Natural killer cell (primary cell): ENCODE data around the gene FMNL3. TPM values are rescaled to one million over a fixed set of nuclear protein-coding genes. Genes with fewer than 3 reads are reported as not detected.
A peak's percentile ranks its signal among the peaks of the same experiment; 100 is the strongest.

ENCODE experiments used
- ATAC-seq, 3 donors: fragments of 150-1000 bp in 2 of 3; fragments of 200-7000 bp in 1 of 3; cut with Tn5 transposase; 1 replicate in 1 of 3; 2 replicates in 2 of 3; pipeline ENCODE4 v1.10.0; 2021; ENCODE audit warnings: mild to moderate bottlenecking in 2 of 3, moderate library complexity in 2 of 3
- DNase-seq, 2 donors: peaks; one replicate each; pipeline versions ENCODE4 v3.0.0 to v3.0.0-alpha.2; 2013 to 2021; ENCODE audit warnings: mixed read lengths in 1 of 2
- H3K27ac ChIP-seq: one replicate; pipeline ENCODE4 v1.5.1; 2013; ENCODE audit warnings: mild to moderate bottlenecking, low read length
- H3K27me3 ChIP-seq: one replicate; pipeline ENCODE4 v1.6.1; 2013; ENCODE audit warnings: low read length; ENCODE audit not compliant: control insufficient read depth, insufficient read depth
- H3K36me3 ChIP-seq: one replicate; pipeline ENCODE4 v1.6.1; 2013; ENCODE audit warnings: low read length; ENCODE audit not compliant: control insufficient read depth, insufficient read depth
- H3K4me1 ChIP-seq: one replicate; pipeline ENCODE4 v1.6.1; 2013; ENCODE audit warnings: low read length; ENCODE audit not compliant: control insufficient read depth, insufficient read depth
- H3K4me3 ChIP-seq: one replicate; pipeline ENCODE4 v1.5.1; 2013; ENCODE audit warnings: low read length
- H3K9me3 ChIP-seq: one replicate; pipeline ENCODE4 v1.6.1; 2013; ENCODE audit warnings: low read length; ENCODE audit not compliant: control insufficient read depth, insufficient read depth
- H3K27ac Mint-ChIP-seq, 2 donors: one replicate each; pipeline ENCODE4 v1.8.0; 2022; ENCODE audit warnings: mild to moderate bottlenecking in 2 of 2, mixed read lengths in 2 of 2, moderate library complexity in 1 of 2
- H3K27me3 Mint-ChIP-seq, 2 donors: one replicate each; pipeline ENCODE4 v1.8.0; 2022; ENCODE audit warnings: low read depth in 2 of 2, mixed read lengths in 2 of 2
- H3K36me3 Mint-ChIP-seq: one replicate; pipeline ENCODE4 v1.8.0; 2022; ENCODE audit warnings: mixed read lengths
- H3K4me1 Mint-ChIP-seq, 2 donors: one replicate each; pipeline ENCODE4 v1.8.0; 2022; ENCODE audit warnings: mixed read lengths in 2 of 2
- H3K4me3 Mint-ChIP-seq: one replicate; pipeline ENCODE4 v1.8.0; 2022; ENCODE audit warnings: mild to moderate bottlenecking, moderate library complexity, mixed read lengths
- H3K9me3 Mint-ChIP-seq, 2 donors: one replicate each; pipeline ENCODE4 v1.8.0; 2022; ENCODE audit warnings: mixed read lengths in 2 of 2
- WGBS: methylation state at CpG from one replicate; pipeline ENCODE4 v1.1.7; 2013; ENCODE audit warnings: missing lambda C conversion rate; ENCODE audit not compliant: insufficient coverage; 5-methylcytosine and 5-hydroxymethylcytosine counted together
- intact Hi-C: fragments of 100-400 bp; cut with micrococcal nuclease; formaldehyde crosslinking; loops from one replicate; pipeline ENCODE4 v1.14.2; 2022
- total RNA-seq, 4 donors: library from RNA; stranded (reverse); fragments of 120-200 nt in 1 of 4; gene quantifications; one replicate each; pipeline versions ENCODE4 v1.2.3 to v1.2.4, GENCODE V29; 2013 to 2022
- TF ChIP-seq, protein P1 (sequence below): fragments of 200-600 bp; IDR thresholded peaks from one replicate; pipeline ENCODE4 v1.8.0; 2022; ENCODE audit warnings: antibody characterized with exemption

The FMNL3 gene
- total RNA-seq, 3 donors from 2014 or later (not counting 1 experiment from before 2014, with no cell fraction given) = 54.2 to 82.6 (median 58.7) TPM

DNA sequence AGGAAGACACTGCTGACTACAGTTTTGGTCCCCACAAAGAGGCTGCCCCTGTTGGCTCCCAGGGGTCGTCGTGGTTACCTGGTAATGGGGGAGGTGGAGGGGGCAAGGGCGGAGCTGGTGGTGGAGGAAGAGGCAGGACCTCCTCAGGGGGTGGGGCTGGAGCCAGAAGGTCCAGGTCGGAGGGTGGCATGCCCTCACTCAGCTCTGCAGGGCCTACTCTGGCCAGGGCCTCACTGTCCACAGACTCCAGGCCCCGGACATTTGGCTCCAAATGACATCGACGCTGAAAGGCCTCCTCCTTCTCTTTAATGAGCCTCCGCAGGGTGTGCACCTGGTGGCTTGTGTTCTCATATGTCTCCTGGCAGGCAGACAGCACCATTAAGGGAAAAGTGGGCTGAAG, 55.4 kb downstream of the FMNL3 start:
- peak overlapping the region in 1 of 2 donors; percentile 6 for H3K27ac Mint-ChIP-seq
- Histone ChIP-seq H3K36me3 (peaks cover 81% of the 10 kb centered on the region), H3K27ac (no peak overlapping the region)

DNA sequence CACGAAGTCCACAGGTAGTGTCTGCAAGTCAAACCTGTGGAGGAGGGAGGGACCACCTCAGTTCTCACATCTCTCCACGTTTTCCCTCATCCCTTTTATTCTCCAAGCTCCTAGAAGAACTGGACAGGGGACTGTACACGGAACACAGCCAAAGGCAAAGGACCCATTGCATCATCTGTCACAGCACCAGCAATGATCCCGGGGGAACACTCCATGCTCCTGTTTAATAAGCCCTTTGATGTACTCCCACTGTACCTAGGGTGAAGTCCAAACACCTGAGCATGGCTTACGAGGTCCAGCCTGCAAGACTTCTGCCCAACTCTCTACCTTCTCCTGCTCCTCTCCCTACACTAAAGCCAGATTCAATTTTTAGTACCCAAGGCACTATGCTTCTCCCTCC, 57.3 kb downstream of the FMNL3 start:
- Histone ChIP-seq H3K4me3 (no peak overlapping the region), H3K27ac (no peak overlapping the region), H3K27me3 (no peaks in the 10 kb centered on the region), H3K4me1 (peaks cover 6% of the 10 kb centered on the region), H3K36me3 (peaks cover 86% of the 10 kb centered on the region), H3K9me3 (no peaks in the 10 kb centered on the region)
- TF ChIP-seq, protein P1, sequence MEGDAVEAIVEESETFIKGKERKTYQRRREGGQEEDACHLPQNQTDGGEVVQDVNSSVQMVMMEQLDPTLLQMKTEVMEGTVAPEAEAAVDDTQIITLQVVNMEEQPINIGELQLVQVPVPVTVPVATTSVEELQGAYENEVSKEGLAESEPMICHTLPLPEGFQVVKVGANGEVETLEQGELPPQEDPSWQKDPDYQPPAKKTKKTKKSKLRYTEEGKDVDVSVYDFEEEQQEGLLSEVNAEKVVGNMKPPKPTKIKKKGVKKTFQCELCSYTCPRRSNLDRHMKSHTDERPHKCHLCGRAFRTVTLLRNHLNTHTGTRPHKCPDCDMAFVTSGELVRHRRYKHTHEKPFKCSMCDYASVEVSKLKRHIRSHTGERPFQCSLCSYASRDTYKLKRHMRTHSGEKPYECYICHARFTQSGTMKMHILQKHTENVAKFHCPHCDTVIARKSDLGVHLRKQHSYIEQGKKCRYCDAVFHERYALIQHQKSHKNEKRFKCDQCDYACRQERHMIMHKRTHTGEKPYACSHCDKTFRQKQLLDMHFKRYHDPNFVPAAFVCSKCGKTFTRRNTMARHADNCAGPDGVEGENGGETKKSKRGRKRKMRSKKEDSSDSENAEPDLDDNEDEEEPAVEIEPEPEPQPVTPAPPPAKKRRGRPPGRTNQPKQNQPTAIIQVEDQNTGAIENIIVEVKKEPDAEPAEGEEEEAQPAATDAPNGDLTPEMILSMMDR = no peak
- DNase-seq = no peak
- Mint-ChIP-seq H3K9me3 (no peaks in the 10 kb centered on the region), H3K27ac (no peak overlapping the region), H3K4me1 (peaks cover 22 to 38% of the 10 kb centered on the region in 2 donors), H3K27me3 (no peaks in the 10 kb centered on the region), H3K36me3 (peaks cover 8% of the 10 kb centered on the region), H3K4me3 (no peak overlapping the region)
- ATAC-seq = no peak
- intact Hi-C loops = no loop called here
- whole genome bisulfite sequencing = 87% methylated on average over 5 of the region's 5 CpGs

More for the DNA sequence above, 55.4 kb downstream of the FMNL3 start:
- no peak overlapping the region for H3K4me3 ChIP-seq
- Mint-ChIP-seq H3K36me3 (peaks cover 8% of the 10 kb centered on the region), H3K27me3 (no peaks in the 10 kb centered on the region), H3K4me1 (peaks cover 20 to 30% of the 10 kb centered on the region in 2 donors), H3K9me3 (no peaks in the 10 kb centered on the region), H3K4me3 (no peak overlapping the region)
- no peak for ATAC-seq
- 76% methylated on average over 8 of the region's 8 CpGs for WGBS
- no peaks in the 10 kb centered on the region for H3K4me1 ChIP-seq
- intact Hi-C loops = no loop called here
- no peaks in the 10 kb centered on the region for H3K27me3 ChIP-seq
- H3K9me3 ChIP-seq = no peaks in the 10 kb centered on the region
- DNase-seq = no peak
- TF ChIP-seq, protein P1 = no peak

DNA sequence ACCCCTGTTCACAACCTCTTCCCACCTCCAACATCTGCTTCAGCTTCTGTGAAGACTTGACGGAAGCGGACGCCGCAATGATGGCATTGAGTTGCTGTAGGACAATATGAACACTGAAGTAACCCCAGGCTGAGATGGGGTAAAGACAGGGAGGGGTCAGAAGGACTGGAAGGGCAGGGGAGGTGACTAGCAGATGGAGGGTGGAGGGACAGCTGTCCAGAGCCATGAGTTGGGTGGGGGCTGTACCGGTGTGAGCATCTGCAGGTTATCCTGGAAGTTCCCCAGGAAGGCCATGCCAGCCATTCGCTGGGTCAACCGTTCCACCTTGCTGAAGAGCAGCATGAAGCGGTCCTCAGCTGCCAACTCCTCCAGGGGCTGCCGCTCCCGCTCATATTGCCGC, 57.8 kb downstream of the FMNL3 start:
- Mint-ChIP-seq H3K4me1 (peaks cover 26 to 43% of the 10 kb centered on the region in 2 donors), H3K9me3 (no peaks in the 10 kb centered on the region), H3K4me3 (no peak overlapping the region), H3K27me3 (no peaks in the 10 kb centered on the region), H3K36me3 (peaks cover 8% of the 10 kb centered on the region), H3K27ac (peak overlapping the region; percentile 16 to 69)
- intact Hi-C loops = no loop called here
- H3K27me3 ChIP-seq = no peaks in the 10 kb centered on the region
- WGBS = 97% methylated on average over 11 of the region's 11 CpGs
- TF ChIP-seq, protein P1 = no peak
- no peak overlapping the region for H3K4me3 ChIP-seq
- no peak overlapping the region for H3K27ac ChIP-seq
- no peak for ATAC-seq
- H3K9me3 ChIP-seq = no peaks in the 10 kb centered on the region
- no peak for DNase-seq
- H3K4me1 ChIP-seq = peaks cover 11% of the 10 kb centered on the region
- H3K36me3 ChIP-seq = peaks cover 85% of the 10 kb centered on the region

DNA sequence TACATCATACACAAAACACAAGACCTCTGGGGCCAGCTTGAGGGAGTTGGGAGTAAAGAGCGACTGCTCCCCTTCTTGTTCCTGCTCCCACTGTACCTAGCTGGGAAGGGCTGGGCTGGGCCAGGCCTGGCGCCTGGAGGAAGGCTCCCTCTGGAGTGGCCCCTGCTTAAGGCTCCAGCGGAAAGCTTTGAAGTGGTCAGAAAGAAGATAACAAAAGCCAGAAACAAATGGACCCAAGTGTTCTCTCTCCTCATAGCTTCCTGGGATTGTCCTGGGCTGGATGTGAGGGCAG, 58.5 kb downstream of the FMNL3 start:
- Histone ChIP-seq H3K36me3 (peaks cover 81% of the 10 kb centered on the region), H3K27ac (no peak overlapping the region), H3K4me3 (no peak overlapping the region), H3K9me3 (no peaks in the 10 kb centered on the region), H3K4me1 (peaks cover 13% of the 10 kb centered on the region), H3K27me3 (no peaks in the 10 kb centered on the region)
- H3K9me3 Mint-ChIP-seq = no peaks in the 10 kb centered on the region
- peak overlapping the region; percentile 16 to 69 for H3K27ac Mint-ChIP-seq
- DNase-seq (no peak), ATAC-seq (no peak)
- TF ChIP-seq, protein P1 = no peak
- H3K36me3 Mint-ChIP-seq = peaks cover 8% of the 10 kb centered on the region
- WGBS = 95% methylated on average over 3 of the region's 3 CpGs
- intact Hi-C loops = no loop called here
- H3K27me3 Mint-ChIP-seq = no peaks in the 10 kb centered on the region
- H3K4me1 Mint-ChIP-seq = peaks cover 29 to 47% of the 10 kb centered on the region in 2 donors
- no peak overlapping the region for H3K4me3 Mint-ChIP-seq
